Upper lobe of right lung (tissue), 1 donor: ENCODE results near the gene P3H2. TPM values are rescaled to one million over a fixed set of nuclear protein-coding genes. Genes with fewer than 3 reads are reported as not detected.

Experiments used
- ATAC-seq: fragments of 200-7000 bp; cut with Tn5 transposase; one replicate; pipeline ENCODE4 v1.9.1; 2020; ENCODE audit warnings: mild to moderate bottlenecking, moderate library complexity
- DNase-seq: peaks from one replicate; pipeline ENCODE4 v3.0.0-alpha.2; 2020
- H3K27ac ChIP-seq: fragments of 200-600 bp; one replicate; pipeline ENCODE4 v1.8.0; 2022
- H3K27me3 ChIP-seq: fragments of 200-600 bp; one replicate; pipeline ENCODE4 v1.8.0; 2022; ENCODE audit warnings: mild to moderate bottlenecking
- H3K36me3 ChIP-seq: fragments of 200-600 bp; one replicate; pipeline ENCODE4 v1.8.0; 2022
- H3K4me1 ChIP-seq: fragments of 200-600 bp; one replicate; pipeline ENCODE4 v1.8.0; 2022
- H3K4me3 ChIP-seq: fragments of 200-600 bp; one replicate; pipeline ENCODE4 v1.8.0; 2022; ENCODE audit warnings: mild to moderate bottlenecking
- H3K9me3 ChIP-seq: fragments of 200-600 bp; one replicate; pipeline ENCODE4 v1.8.0; 2022
- intact Hi-C: fragments of 100-400 bp; cut with DNase I; formaldehyde crosslinking; loops from one replicate; pipeline ENCODE4 v1.11.0; 2022
- total RNA-seq: library from RNA; stranded (reverse); fragmentation: NEBNext Ultra II Directional; extraction: Animal tissue kit (Norgen Biotek cat#: 25700); gene quantifications from one replicate; pipeline ENCODE4 v1.2.1, GENCODE V29; 2021
- TF ChIP-seq, protein P1 (sequence below): fragments of 200-600 bp; IDR thresholded peaks from one replicate; pipeline ENCODE4 v1.8.0; 2022; ENCODE audit warnings: antibody characterized with exemption
- donor health status: DM: no; HTN: yes; CAD: no; lungs with severe emphysema.

The P3H2 gene
- total RNA-seq, 1 donor from 2014 or later: 79.0 TPM

GRCh38 chr3:190040145-190040544, 80.6 kb downstream of the P3H2 start:
- ATAC-seq: no peak
- Histone ChIP-seq H3K9me3 (no peaks in the 10 kb centered on the region), H3K27ac (no peak overlapping the region), H3K4me3 (no peak overlapping the region), H3K36me3 (no peaks in the 10 kb centered on the region), H3K4me1 (no peaks in the 10 kb centered on the region), H3K27me3 (no peaks in the 10 kb centered on the region)
- intact Hi-C loops: no loop called here
- DNase-seq: no peak
- TF ChIP-seq, protein P1, sequence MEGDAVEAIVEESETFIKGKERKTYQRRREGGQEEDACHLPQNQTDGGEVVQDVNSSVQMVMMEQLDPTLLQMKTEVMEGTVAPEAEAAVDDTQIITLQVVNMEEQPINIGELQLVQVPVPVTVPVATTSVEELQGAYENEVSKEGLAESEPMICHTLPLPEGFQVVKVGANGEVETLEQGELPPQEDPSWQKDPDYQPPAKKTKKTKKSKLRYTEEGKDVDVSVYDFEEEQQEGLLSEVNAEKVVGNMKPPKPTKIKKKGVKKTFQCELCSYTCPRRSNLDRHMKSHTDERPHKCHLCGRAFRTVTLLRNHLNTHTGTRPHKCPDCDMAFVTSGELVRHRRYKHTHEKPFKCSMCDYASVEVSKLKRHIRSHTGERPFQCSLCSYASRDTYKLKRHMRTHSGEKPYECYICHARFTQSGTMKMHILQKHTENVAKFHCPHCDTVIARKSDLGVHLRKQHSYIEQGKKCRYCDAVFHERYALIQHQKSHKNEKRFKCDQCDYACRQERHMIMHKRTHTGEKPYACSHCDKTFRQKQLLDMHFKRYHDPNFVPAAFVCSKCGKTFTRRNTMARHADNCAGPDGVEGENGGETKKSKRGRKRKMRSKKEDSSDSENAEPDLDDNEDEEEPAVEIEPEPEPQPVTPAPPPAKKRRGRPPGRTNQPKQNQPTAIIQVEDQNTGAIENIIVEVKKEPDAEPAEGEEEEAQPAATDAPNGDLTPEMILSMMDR: no peak

DNA sequence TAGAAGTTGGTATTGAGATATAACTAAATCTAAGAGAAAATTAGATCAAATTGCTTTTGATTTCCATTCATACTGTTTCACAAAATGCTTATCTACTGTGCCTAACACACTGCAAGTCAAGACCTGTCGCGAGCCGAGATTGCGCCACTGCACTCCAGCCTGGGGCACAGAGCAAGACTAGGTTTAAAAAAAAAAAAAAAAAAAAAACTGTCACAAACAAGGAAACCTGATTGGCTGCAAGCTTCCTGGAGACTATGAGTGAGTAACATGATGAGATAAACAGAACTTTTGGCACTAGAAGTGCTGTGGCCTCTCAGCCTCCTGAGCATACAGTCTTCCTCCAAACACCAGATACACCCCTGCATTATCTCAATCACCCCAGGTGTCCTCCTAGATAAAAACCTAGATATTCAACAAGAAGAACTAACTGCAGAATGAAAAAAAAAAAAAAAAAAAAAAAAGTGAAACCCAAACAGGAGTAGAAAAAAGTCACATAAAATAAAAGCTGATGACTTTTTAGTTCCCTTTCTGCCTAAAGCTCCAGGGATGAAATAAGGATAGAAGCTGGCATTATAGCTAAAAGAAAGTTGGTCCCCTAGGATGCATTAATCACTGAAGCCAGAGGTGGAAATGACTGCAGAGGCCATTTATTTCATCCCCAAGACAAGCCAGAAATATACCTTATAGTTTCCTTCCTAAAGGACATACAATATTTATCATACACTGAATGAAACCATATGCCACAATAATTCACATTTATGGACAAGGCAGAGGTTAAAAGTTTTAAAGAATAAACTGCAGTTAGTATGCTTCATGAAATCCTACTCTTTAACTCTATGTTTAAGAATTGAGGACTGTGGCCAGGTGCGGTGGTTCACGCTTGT, 82.4 kb downstream of the P3H2 start:
- TF ChIP-seq, protein P1: no peak
- no peaks in the 10 kb centered on the region for H3K4me1 ChIP-seq
- no peaks in the 10 kb centered on the region for H3K36me3 ChIP-seq
- no peak overlapping the region for H3K4me3 ChIP-seq
- no peaks in the 10 kb centered on the region for H3K27me3 ChIP-seq
- DNase-seq: peak; percentile 91
- intact Hi-C loops: no loop called here
- ATAC-seq: peak; percentile 86
- no peaks in the 10 kb centered on the region for H3K9me3 ChIP-seq
- no peak overlapping the region for H3K27ac ChIP-seq

- no peaks in the 10 kb centered on the region for H3K4me1 ChIP-seq
- H3K4me3 ChIP-seq: no peak overlapping the region
- intact Hi-C loops: no loop called here
- DNase-seq (no peak), ATAC-seq (no peak)
- no peak overlapping the region for H3K27ac ChIP-seq
- TF ChIP-seq, protein P1: no peak
- H3K27me3 ChIP-seq: no peaks in the 10 kb centered on the region
- H3K9me3 ChIP-seq: no peaks in the 10 kb centered on the region
- no peaks in the 10 kb centered on the region for H3K36me3 ChIP-seq
These were observed 84.1 kb downstream of the P3H2 start for GRCh38 chr3:190036631-190037030.

DNA sequence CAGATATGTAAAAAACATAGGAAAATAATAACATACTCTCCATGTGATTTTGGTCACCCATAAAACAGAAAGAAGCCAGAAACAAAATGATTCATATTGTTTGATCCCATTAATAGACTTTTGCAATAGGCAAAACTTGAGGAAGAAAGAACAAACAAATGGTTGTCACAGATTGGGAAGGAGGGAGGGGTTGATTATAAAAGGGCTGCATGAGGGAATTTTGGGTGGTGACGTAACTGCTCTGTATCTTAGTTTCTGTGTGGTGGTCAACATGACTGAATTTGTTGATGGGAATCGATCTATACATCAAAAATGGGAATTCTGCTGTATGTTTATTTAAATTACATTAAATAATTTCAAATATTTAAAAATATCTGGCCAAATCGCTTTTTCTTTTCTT, 86.3 kb downstream of the P3H2 start:
- DNase-seq (no peak), ATAC-seq (no peak)
- intact Hi-C loops: no loop called here
- Histone ChIP-seq H3K27ac (no peak overlapping the region), H3K36me3 (no peaks in the 10 kb centered on the region), H3K27me3 (no peaks in the 10 kb centered on the region), H3K4me3 (no peak overlapping the region), H3K9me3 (no peaks in the 10 kb centered on the region), H3K4me1 (no peaks in the 10 kb centered on the region)
- TF ChIP-seq, protein P1: no peak

GRCh38 chr3:190032923-190033322, 87.8 kb downstream of the P3H2 start:
- intact Hi-C loops: no loop called here
- H3K27ac ChIP-seq: no peak overlapping the region
- no peak for DNase-seq
- TF ChIP-seq, protein P1: no peak
- H3K4me3 ChIP-seq: no peak overlapping the region
- ATAC-seq: no peak
- H3K4me1 ChIP-seq: no peaks in the 10 kb centered on the region
- no peaks in the 10 kb centered on the region for H3K36me3 ChIP-seq
- H3K27me3 ChIP-seq: no peaks in the 10 kb centered on the region
- H3K9me3 ChIP-seq: no peaks in the 10 kb centered on the region
